GM18909 (cell line): ENCODE results near the gene PLEKHD1.

Experiments
- ATAC-seq: cut with Tn5 transposase; IDR thresholded peaks from one replicate; pipeline ENCODE4 v1.9.1; 2021; ENCODE audit warnings: mild to moderate bottlenecking; ENCODE audit not compliant: unreplicated experiment, poor library complexity

Gene PLEKHD1

GRCh38 chr14:69505338-69506240 is 21.1 kb downstream of the PLEKHD1 start:
- ATAC-seq: no peak

GRCh38 chr14:69506241-69506595 is 21.7 kb downstream of the PLEKHD1 start:
- ATAC-seq: no peak

GRCh38 chr14:69518289-69519101 is 34.0 kb downstream of the PLEKHD1 start:
- no peak for ATAC-seq

- ATAC-seq: no peak
Measured at GRCh38 chr14:69519204-69520100, 34.9 kb downstream of the PLEKHD1 start.

- no peak for ATAC-seq
Measured at GRCh38 chr14:69522026-69522425, 37.5 kb downstream of the PLEKHD1 start.

GRCh38 chr14:69525896-69526295 is 41.4 kb downstream of the PLEKHD1 start:
- no peak for ATAC-seq

- ATAC-seq: no peak
Measured at GRCh38 chr14:69527635-69528034, 43.1 kb downstream of the PLEKHD1 start.

GRCh38 chr14:69528143-69528542 is 43.6 kb downstream of the PLEKHD1 start:
- ATAC-seq: no peak

- ATAC-seq: no peak
Measured at GRCh38 chr14:69528930-69529329, 44.4 kb downstream of the PLEKHD1 start.

- ATAC-seq: no peak
Measured at GRCh38 chr14:69529563-69529962, 45.0 kb downstream of the PLEKHD1 start.

GRCh38 chr14:69530095-69530494 is 45.6 kb downstream of the PLEKHD1 start:
- no peak for ATAC-seq

- no peak for ATAC-seq
Measured at GRCh38 chr14:69531135-69531534, 46.6 kb downstream of the PLEKHD1 start.

- no peak for ATAC-seq
Measured at GRCh38 chr14:69532561-69533340, 48.2 kb downstream of the PLEKHD1 start.

GRCh38 chr14:69535230-69535848 is 50.8 kb downstream of the PLEKHD1 start:
- ATAC-seq: no peak

GRCh38 chr14:69536971-69537370 is 52.4 kb downstream of the PLEKHD1 start:
- no peak for ATAC-seq

- no peak for ATAC-seq
Measured at GRCh38 chr14:69537900-69538299, 53.4 kb downstream of the PLEKHD1 start.

- no peak for ATAC-seq
Measured at GRCh38 chr14:69538766-69539165, 54.2 kb downstream of the PLEKHD1 start.

GRCh38 chr14:69539631-69540410 is 55.3 kb downstream of the PLEKHD1 start:
- no peak for ATAC-seq
